HG03378 (cell line): ENCODE measurements around the gene C2CD4D.
"Not testable (repeated sequence)": the region's sequence is repeated elsewhere in the genome, so short reads cannot be mapped to it uniquely, and the experiment has no call there.

Experiments used
- ATAC-seq: cut with Tn5 transposase; IDR thresholded peaks from one replicate; pipeline ENCODE4 v1.9.1; 2021; ENCODE audit warnings: mild to moderate bottlenecking, moderate library complexity; ENCODE audit not compliant: unreplicated experiment

The C2CD4D gene

DNA sequence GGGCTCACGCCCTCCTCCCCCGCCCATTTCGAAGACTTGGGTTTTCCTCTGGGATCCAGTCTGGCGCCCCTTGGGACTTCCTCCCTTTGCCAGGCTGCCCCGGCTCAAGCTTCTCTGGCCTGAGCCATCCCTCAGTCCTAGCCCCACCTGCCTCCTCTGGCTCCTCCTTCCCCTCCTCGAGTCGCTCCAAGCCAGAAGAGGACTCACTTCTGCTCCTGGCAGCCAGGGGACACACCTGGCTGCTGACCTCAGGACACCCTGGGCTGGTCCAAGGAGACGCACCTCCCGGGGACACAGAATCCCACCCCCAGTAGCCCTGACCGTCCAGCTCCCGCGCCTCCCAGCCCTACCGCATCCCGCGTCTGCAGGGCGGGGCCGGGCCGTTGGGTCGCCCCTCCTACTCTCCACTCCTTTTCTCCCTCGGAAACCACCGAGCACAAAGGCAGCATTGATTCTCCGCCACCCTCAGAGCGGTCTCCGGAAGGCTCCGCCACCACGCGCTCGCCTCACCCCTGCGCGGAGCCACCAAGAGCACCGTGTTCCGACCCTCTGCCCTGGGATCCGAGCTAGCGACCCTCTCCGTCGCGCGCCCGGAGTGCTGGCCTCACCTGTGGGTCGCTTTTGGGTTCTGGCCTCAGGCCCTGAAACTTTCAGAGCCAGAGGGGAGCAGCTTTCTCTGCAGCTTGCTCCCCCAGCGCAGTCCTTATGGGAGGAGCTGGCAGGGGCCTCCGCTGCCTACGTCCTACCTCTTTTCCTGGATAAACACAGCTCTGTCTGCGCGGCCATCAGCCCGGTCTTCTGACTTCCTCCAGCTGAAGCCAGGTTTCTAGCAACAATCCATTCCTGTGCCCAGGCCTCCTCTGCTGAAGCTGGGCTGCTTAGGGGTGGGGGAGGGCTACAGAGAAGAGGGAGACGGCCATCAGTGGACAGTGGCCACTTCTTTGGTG is at the start of gene C2CD4D:
Gene C2CD4D, minus strand, starts transcription at position 364 of the 947 bp plus-strand sequence. CDS start 831 bp downstream, outside the sequence.
- no peak for ATAC-seq

GRCh38 chr1:151888972-151889570 is 49.5 kb upstream of the C2CD4D start:
- no peak for ATAC-seq

- no peak for ATAC-seq
Measured at GRCh38 chr1:151887028-151887427, 47.4 kb upstream of the C2CD4D start.

GRCh38 chr1:151885479-151885878 is 45.9 kb upstream of the C2CD4D start:
- no peak for ATAC-seq

GRCh38 chr1:151884879-151885278 is 45.3 kb upstream of the C2CD4D start:
- not testable (repeated sequence) for ATAC-seq

GRCh38 chr1:151884445-151884844 is 44.8 kb upstream of the C2CD4D start:
- ATAC-seq = not testable (repeated sequence)

DNA sequence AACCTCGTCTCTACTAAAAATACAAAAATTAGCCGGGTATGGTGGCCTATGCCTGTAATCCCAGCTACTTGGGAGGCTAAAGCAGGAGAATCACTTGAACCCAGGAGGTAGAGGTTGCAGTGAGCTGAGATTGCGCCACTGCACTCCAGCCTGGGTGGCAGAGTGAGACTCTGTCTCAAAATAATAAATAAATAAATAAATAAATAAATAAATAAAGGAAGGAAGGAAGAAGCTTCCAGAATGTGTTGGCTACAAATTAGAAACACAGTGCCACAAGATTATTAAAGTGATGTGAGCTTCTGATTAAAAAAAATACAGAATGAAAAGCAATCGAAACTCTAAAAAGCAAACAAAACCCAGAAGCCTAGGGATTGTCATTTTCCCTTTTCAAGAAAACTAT is 44.3 kb upstream of the C2CD4D start:
- ATAC-seq = not testable (repeated sequence)

GRCh38 chr1:151882918-151883317 is 43.3 kb upstream of the C2CD4D start:
- not testable (repeated sequence) for ATAC-seq

DNA sequence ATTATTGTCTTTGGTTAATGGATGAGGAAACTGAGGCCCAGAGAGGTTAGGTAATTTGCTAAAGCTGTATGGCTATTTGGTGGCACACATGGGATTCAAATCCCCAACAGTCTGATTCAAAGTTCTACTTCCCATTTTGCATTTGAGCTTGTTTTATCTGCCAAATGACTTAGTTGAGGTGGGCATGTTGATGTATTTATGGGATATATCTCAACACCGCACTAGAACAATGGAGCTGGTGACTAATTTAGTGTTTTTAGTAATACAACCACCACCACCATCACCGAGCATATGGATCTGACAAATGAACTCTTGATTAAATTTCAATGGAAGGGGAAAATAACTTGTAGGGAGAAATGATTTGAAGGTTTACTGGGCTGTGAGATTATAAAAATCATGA is 42.8 kb upstream of the C2CD4D start:
- no peak for ATAC-seq

- no peak for ATAC-seq
Measured at GRCh38 chr1:151881479-151881878, 41.9 kb upstream of the C2CD4D start.

DNA sequence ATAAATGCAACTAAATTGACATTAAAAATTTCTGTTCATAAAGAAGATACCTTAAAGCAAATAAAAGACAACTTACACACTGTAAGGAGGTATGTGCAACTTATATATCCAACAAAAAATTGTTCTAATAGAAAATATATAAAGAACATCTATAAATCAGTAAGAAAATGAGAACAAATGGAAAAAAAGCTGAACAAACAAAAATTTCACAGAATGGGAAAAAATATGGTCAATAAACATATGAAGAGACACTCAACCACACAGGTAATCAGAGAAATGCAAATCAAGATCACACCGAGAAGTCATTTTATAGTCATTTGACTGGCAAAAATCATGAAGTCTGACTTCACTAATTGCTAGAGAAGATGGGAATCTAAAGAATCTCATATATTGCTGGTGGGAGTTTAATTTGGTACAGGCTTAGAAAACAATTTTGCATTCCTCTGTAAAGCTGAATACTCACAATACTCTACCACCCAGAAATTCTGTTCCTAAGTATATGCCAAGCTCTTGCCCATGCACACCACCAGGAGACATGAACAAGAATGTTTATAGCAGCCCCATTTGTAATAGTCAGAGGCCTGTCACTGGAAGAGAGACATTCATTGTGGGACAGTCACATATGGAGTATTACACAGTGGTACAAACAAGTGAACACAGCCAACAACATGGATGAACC is 35.9 kb upstream of the C2CD4D start:
- ATAC-seq = no peak

DNA sequence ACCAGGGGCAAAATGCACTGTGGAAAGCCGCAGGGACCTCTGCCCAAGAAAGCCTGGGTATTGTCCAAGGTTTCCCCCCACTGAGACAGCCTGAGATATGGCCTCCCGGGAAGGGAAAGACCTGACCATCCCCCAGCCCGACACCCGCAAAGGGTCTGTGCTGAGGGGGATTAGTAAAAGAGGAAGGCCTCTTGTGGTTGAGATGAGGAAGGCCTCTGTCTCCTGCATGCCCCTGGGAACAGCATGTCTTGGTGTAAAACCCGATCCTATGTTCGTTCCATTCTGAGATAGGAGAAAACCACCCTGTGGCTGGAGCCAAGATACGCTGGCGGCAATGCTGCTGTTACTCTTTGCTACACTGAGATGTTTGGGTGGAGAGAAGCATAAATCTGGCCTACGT is 33.2 kb upstream of the C2CD4D start:
- not testable (repeated sequence) for ATAC-seq

GRCh38 chr1:151871284-151872030 is 31.8 kb upstream of the C2CD4D start:
- ATAC-seq = no peak

DNA sequence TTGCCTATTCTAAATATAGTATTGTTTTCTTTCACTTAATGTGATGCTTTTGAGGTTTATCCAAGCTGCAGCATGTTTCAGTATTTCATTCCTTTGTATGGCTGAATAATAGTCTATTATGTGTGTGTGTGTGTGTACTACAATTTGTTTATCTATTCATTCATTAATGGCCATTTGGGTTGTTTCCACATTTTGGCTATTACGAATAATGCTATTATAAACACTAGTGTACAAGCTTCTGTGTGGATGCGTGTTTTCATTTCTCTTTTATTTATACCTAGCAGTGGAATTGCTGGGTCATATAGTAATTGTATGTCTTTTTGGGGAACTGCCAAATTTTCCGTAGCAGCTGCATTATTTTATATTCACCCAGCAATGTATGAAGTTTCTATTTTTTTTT is 28.9 kb upstream of the C2CD4D start:
- ATAC-seq = no peak

GRCh38 chr1:151867765-151868411 is 28.3 kb upstream of the C2CD4D start:
- ATAC-seq = no peak

DNA sequence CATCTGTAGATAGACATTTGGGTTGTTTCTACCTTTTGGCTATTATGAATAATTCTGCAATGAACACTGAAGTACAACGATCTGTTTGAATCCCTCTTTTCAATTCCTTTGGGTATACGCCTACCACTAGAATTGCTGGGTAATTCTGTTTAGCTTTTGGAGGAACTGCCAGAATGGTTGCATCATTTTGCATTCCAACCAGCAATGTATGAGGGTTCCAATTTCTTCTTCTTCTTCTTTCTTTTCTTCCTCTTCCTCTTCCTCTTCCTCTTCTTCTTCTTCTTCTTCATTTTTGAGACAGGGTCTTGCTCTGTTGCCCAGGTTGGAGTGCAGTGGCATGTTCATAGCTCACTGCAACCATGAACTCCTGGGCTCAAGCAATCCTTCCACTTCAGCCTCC is 27.7 kb upstream of the C2CD4D start:
- no peak for ATAC-seq

GRCh38 chr1:151864411-151864810 is 24.8 kb upstream of the C2CD4D start:
- no peak for ATAC-seq

GRCh38 chr1:151862604-151863003 is 23.0 kb upstream of the C2CD4D start:
- ATAC-seq = no peak

DNA sequence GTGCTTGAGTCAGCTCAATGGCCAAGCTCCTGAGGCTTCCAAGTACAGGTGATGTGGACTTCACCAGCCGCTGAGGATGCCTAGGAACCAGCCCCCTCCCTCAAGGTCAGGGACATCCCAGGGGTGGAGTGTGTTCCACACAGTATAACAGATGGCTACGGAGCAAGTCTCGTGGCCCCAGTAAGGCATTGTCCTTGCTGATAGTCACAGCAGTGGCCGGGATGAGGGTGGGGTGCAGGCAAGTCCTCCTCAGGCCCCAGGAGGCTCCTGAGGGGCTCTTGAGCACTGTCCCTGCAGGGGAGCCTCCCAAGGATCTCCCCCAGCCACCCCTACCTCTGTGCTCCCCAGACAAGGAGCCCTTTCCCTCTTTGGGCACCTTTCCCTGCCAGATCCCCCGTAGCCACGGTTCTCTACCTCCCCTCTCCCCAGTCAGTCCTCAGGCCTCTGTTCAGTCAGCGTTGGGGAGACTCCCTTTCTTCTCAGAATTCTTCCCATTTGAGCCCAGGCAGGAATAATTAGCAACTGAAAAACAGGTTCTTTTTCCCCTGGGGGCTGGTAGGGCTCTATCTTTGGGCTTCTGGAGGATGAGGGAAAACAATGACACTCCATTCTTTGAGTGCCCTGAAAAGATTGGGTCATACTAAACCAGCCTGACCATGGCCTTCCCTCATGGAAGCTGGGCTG is 21.0 kb upstream of the C2CD4D start:
- no peak for ATAC-seq

GRCh38 chr1:151859891-151860293 is 20.3 kb upstream of the C2CD4D start:
- no peak for ATAC-seq
